IPS-18c (cell line): Measurements from ENCODE around the gene DPEP1.
"Not testable (repeated sequence)": the region's sequence is repeated elsewhere in the genome, so short reads cannot be mapped to it uniquely, and the experiment has no call there.

Experiments
- H3K4me3 ChIP-seq: 2 replicates; pipeline ENCODE4 v1.7.0; 2013; ENCODE audit warnings: low read depth, mild to moderate bottlenecking, low read length, moderate library complexity; ENCODE audit not compliant: insufficient read depth
- H3K9me3 ChIP-seq: one replicate; pipeline ENCODE4 v1.6.1; 2013; ENCODE audit warnings: mild to moderate bottlenecking, low read length, moderate library complexity; ENCODE audit not compliant: control insufficient read depth, insufficient read depth

Gene DPEP1

GRCh38 chr16:89624777-89625761 lies 11.6 kb downstream of the DPEP1 start:
- no peaks in the 10 kb centered on the region for H3K9me3 ChIP-seq

GRCh38 chr16:89629827-89630610 lies 16.6 kb downstream of the DPEP1 start:
- Histone ChIP-seq H3K4me3 (no peak overlapping the region), H3K9me3 (no peaks in the 10 kb centered on the region)

More at GRCh38 chr16:89624777-89625761, 11.6 kb downstream of the DPEP1 start:
- no peak overlapping the region for H3K4me3 ChIP-seq

- Histone ChIP-seq H3K9me3 (no peaks in the 10 kb centered on the region), H3K4me3 (no peak overlapping the region)
These were observed 19.7 kb downstream of the DPEP1 start for GRCh38 chr16:89633064-89633631.

GRCh38 chr16:89634463-89635385 lies 21.3 kb downstream of the DPEP1 start:
- H3K4me3 ChIP-seq, H3K9me3 ChIP-seq: not testable (repeated sequence)

- H3K9me3 ChIP-seq = no peaks in the 10 kb centered on the region
These were observed 23.2 kb downstream of the DPEP1 start for GRCh38 chr16:89636663-89637062.

GRCh38 chr16:89637379-89637778 lies 23.9 kb downstream of the DPEP1 start:
- no peak overlapping the region for H3K4me3 ChIP-seq
- H3K9me3 ChIP-seq = no peaks in the 10 kb centered on the region

More at GRCh38 chr16:89636663-89637062, 23.2 kb downstream of the DPEP1 start:
- H3K4me3 ChIP-seq = no peak overlapping the region

- Histone ChIP-seq H3K9me3 (no peaks in the 10 kb centered on the region), H3K4me3 (no peak overlapping the region)
These were observed 25.0 kb downstream of the DPEP1 start for GRCh38 chr16:89638455-89638854.

GRCh38 chr16:89639385-89639784 lies 25.9 kb downstream of the DPEP1 start:
- no peaks in the 10 kb centered on the region for H3K9me3 ChIP-seq
- no peak overlapping the region for H3K4me3 ChIP-seq

- no peaks in the 10 kb centered on the region for H3K9me3 ChIP-seq
- H3K4me3 ChIP-seq = no peak overlapping the region
These were observed 28.1 kb downstream of the DPEP1 start for GRCh38 chr16:89641458-89642119.

GRCh38 chr16:89642574-89642973 lies 29.1 kb downstream of the DPEP1 start:
- H3K4me3 ChIP-seq = no peak overlapping the region

GRCh38 chr16:89643769-89644300 lies 30.4 kb downstream of the DPEP1 start:
- Histone ChIP-seq H3K4me3 (no peak overlapping the region), H3K9me3 (no peaks in the 10 kb centered on the region)

More at GRCh38 chr16:89642574-89642973, 29.1 kb downstream of the DPEP1 start:
- no peaks in the 10 kb centered on the region for H3K9me3 ChIP-seq

- H3K9me3 ChIP-seq = no peaks in the 10 kb centered on the region
- H3K4me3 ChIP-seq = no peak overlapping the region
These were observed 31.7 kb downstream of the DPEP1 start for GRCh38 chr16:89645122-89645521.

- H3K9me3 ChIP-seq = no peaks in the 10 kb centered on the region
- H3K4me3 ChIP-seq = no peak overlapping the region
These were observed 32.8 kb downstream of the DPEP1 start for GRCh38 chr16:89646270-89646669.

- no peaks in the 10 kb centered on the region for H3K9me3 ChIP-seq
- H3K4me3 ChIP-seq = no peak overlapping the region
These were observed 33.5 kb downstream of the DPEP1 start for GRCh38 chr16:89646906-89647305.

- H3K9me3 ChIP-seq = no peaks in the 10 kb centered on the region
These were observed 38.1 kb downstream of the DPEP1 start for GRCh38 chr16:89651584-89651983.

More at GRCh38 chr16:89651584-89651983, 38.1 kb downstream of the DPEP1 start:
- no peak overlapping the region for H3K4me3 ChIP-seq
